Neural cell (in vitro differentiated cells): Measurements from ENCODE around the gene ITGB3BP. TPM values are rescaled to one million over a fixed set of nuclear protein-coding genes. Genes with fewer than 3 reads are reported as not detected.

Experiments used
- H2AFZ ChIP-seq: fragments of 200-600, 300-800 bp; sonication (generic), shearing (Covaris generic); 2 replicates; pipeline ENCODE4 v1.6.0; 2014; ENCODE audit warnings: low read depth, mild to moderate bottlenecking, antibody characterized with exemption, low read length, moderate library complexity
- H3F3A ChIP-seq: fragments of 200-600 bp; shearing (Covaris generic); 2 replicates; pipeline ENCODE4 v1.6.1; 2016; ENCODE audit warnings: mild to moderate bottlenecking, moderate library complexity, mixed read lengths, antibody characterized with exemption, low read length; ENCODE audit not compliant: insufficient read depth, poor library complexity, severe bottlenecking
- H3K27ac ChIP-seq: fragments of 200-600, 300-800 bp; sonication (generic), shearing (Covaris generic); 2 replicates; pipeline ENCODE4 v1.5.1; 2014; ENCODE audit warnings: mild to moderate bottlenecking, low read length, moderate library complexity
- H3K27me3 ChIP-seq: fragments of 300-800, 200-600 bp; sonication (generic), shearing (Covaris generic); 2 replicates; pipeline ENCODE4 v1.6.0; 2014; ENCODE audit warnings: mild to moderate bottlenecking, low read depth, low read length, moderate library complexity; ENCODE audit not compliant: insufficient read depth
- H3K36me3 ChIP-seq: fragments of 300-800, 200-600 bp; sonication (generic), shearing (Covaris generic); 2 replicates; pipeline ENCODE4 v1.5.1; 2014; ENCODE audit warnings: mild to moderate bottlenecking, antibody characterized with exemption, low read length, moderate library complexity; ENCODE audit not compliant: insufficient read depth
- H3K4me2 ChIP-seq: fragments of 300-800, 200-600 bp; sonication (generic), shearing (Covaris generic); 2 replicates; pipeline ENCODE4 v1.6.0; 2014; ENCODE audit warnings: mild to moderate bottlenecking, low read length
- H3K4me3 ChIP-seq: fragments of 300-800, 200-600 bp; sonication (generic), shearing (Covaris generic); 2 replicates; pipeline ENCODE4 v1.5.1; 2014; ENCODE audit warnings: mild to moderate bottlenecking, low read length, moderate library complexity
- H3K79me2 ChIP-seq: fragments of 200-600 bp; shearing (Covaris generic); replicated peaks from 2 replicates; pipeline ENCODE4 v1.6.0; 2014; ENCODE audit warnings: mild to moderate bottlenecking, low read length, moderate library complexity; ENCODE audit not compliant: insufficient read depth
- H3K9ac ChIP-seq: fragments of 300-800, 200-600 bp; sonication (generic), shearing (Covaris generic); 2 replicates; pipeline ENCODE4 v1.6.1; 2016; ENCODE audit warnings: mild to moderate bottlenecking, low read length, mixed read lengths
- H3K9me2 ChIP-seq: fragments of 200-600 bp; shearing (Covaris generic); 2 replicates; pipeline ENCODE4 v1.6.1; 2016; ENCODE audit warnings: mild to moderate bottlenecking, low read length, mixed read lengths; ENCODE audit not compliant: insufficient read depth
- H3K9me3 ChIP-seq: fragments of 200-600, 300-800 bp; sonication (generic), shearing (Covaris generic); 2 replicates; pipeline ENCODE4 v1.6.1; 2016; ENCODE audit warnings: mild to moderate bottlenecking, mixed run types, low read length, moderate library complexity, mixed read lengths
- H4K20me1 ChIP-seq: fragments of 200-600 bp; shearing (Covaris generic); 2 replicates; pipeline ENCODE4 v1.6.1; 2016; ENCODE audit warnings: mild to moderate bottlenecking, mixed run types; ENCODE audit not compliant: insufficient read depth
- CTCF ChIP-seq: fragments of 450-650 bp; IDR thresholded peaks from 2 replicates; pipeline ENCODE4 v1.5.1; 2014; ENCODE audit warnings: antibody characterized with exemption, mild to moderate bottlenecking, moderate library complexity; ENCODE audit not compliant: poor library complexity, severe bottlenecking
- EP300 ChIP-seq: fragments of 450-650 bp; conservative IDR thresholded peaks from 2 replicates; pipeline ENCODE4 v1.6.1; 2014; ENCODE audit warnings: antibody characterized with exemption, mild to moderate bottlenecking, moderate library complexity; ENCODE audit not compliant: poor library complexity, severe bottlenecking
- EZH2 ChIP-seq: fragments of 200-600, 300-800 bp; shearing (Covaris generic), sonication (generic); IDR thresholded peaks from 2 replicates; pipeline ENCODE4 v1.6.1; 2014; ENCODE audit warnings: antibody characterized with exemption, low read length, borderline replicate concordance, mild to moderate bottlenecking; ENCODE audit not compliant: insufficient read depth, poor library complexity, severe bottlenecking
- MXI1 ChIP-seq: fragments of 450-650 bp; conservative IDR thresholded peaks from 2 replicates; pipeline ENCODE4 v1.6.1; 2014; ENCODE audit warnings: antibody characterized with exemption, mild to moderate bottlenecking; ENCODE audit not compliant: poor library complexity, severe bottlenecking
- POLR2AphosphoS5 ChIP-seq: IDR thresholded peaks from 2 replicates; pipeline ENCODE4 v1.6.1; 2012
- RAD21 ChIP-seq: fragments of 450-650 bp; conservative IDR thresholded peaks from 2 replicates; pipeline ENCODE4 v1.6.1; 2014; ENCODE audit warnings: antibody characterized with exemption, mild to moderate bottlenecking, moderate library complexity
- REST ChIP-seq: IDR thresholded peaks from 2 replicates; pipeline ENCODE4 v1.6.1; 2012; ENCODE audit warnings: borderline replicate concordance
- SMC3 ChIP-seq: fragments of 450-650 bp; conservative IDR thresholded peaks from 2 replicates; pipeline ENCODE4 v1.6.1; 2014; ENCODE audit warnings: antibody characterized with exemption, mild to moderate bottlenecking, moderate library complexity; ENCODE audit not compliant: poor library complexity
- TAF1 ChIP-seq: IDR thresholded peaks from 2 replicates; pipeline ENCODE4 v1.6.1; 2012; ENCODE audit warnings: low read depth
- polyA plus RNA-seq: library from polyadenylated mRNA; depleted of rRNA; stranded (reverse); fragments of >200 nt; gene quantifications from 2 replicates; pipeline ENCODE4 v1.2.3, GENCODE V29; 2014

Gene ITGB3BP
- polyA plus RNA-seq, 1 donor from 2014 or later, result 29.0 TPM

GRCh38 chr1:63418101-63418500 is 104.9 kb downstream of the ITGB3BP start:
- Histone ChIP-seq H4K20me1 (no peaks in the 10 kb centered on the region), H3F3A (no peaks in the 10 kb centered on the region), H3K4me2 (no peak overlapping the region), H3K79me2 (no peaks in the 10 kb centered on the region), H3K27ac (no peak overlapping the region), H3K9ac (no peak overlapping the region), H3K9me2 (no peaks in the 10 kb centered on the region), H3K36me3 (no peaks in the 10 kb centered on the region), H2AFZ (no peak overlapping the region), H3K9me3 (no peaks in the 10 kb centered on the region), H3K4me3 (no peak overlapping the region), H3K27me3 (no peaks in the 10 kb centered on the region)
- TF ChIP-seq CTCF (no peak), EZH2 (no peak), MXI1 (no peak), SMC3 (no peak), EP300 (no peak), POLR2AphosphoS5 (no peak), REST (no peak), RAD21 (no peak), TAF1 (no peak)

- H3F3A ChIP-seq, result no peaks in the 10 kb centered on the region
- TF ChIP-seq MXI1 (no peak), RAD21 (no peak), TAF1 (no peak), EZH2 (no peak), CTCF (no peak), REST (no peak), EP300 (no peak), POLR2AphosphoS5 (no peak), SMC3 (no peak)
- no peak overlapping the region for H3K4me3 ChIP-seq
- no peak overlapping the region for H2AFZ ChIP-seq
- no peak overlapping the region for H3K27ac ChIP-seq
- H3K4me2 ChIP-seq, result no peak overlapping the region
- H3K36me3 ChIP-seq, result no peaks in the 10 kb centered on the region
- no peak overlapping the region for H3K9ac ChIP-seq
- no peaks in the 10 kb centered on the region for H4K20me1 ChIP-seq
- H3K27me3 ChIP-seq, result no peaks in the 10 kb centered on the region
- no peaks in the 10 kb centered on the region for H3K9me2 ChIP-seq
- no peaks in the 10 kb centered on the region for H3K9me3 ChIP-seq
- no peaks in the 10 kb centered on the region for H3K79me2 ChIP-seq
These were observed 108.2 kb downstream of the ITGB3BP start for GRCh38 chr1:63414691-63415365.
